ENCODE measurements around the gene LIPG. TPM values are rescaled to one million over a fixed set of nuclear protein-coding genes. Genes with fewer than 3 reads are reported as not detected.
"Not testable (repeated sequence)": the region's sequence is repeated elsewhere in the genome, so short reads cannot be mapped to it uniquely, and the experiment has no call there.

Gene LIPG
- polyA plus RNA-seq, 4 donors, result 1.9 to 33.0 (median 17.8) TPM

- no peak for DNase-seq
- H3K9me3 ChIP-seq (ENCODE audit: control insufficient read depth in 2 of 2, insufficient read depth in 1 of 2, low read depth in 1 of 2, low read length in 1 of 2), result no peaks in the 10 kb centered on the region
Observed at GRCh38 chr18:49550621-49551339, 11.1 kb upstream of the LIPG start.

GRCh38 chr18:49553003-49553402, 8.9 kb upstream of the LIPG start:
- Histone ChIP-seq H3K27ac (ENCODE audit: low read depth in 1 of 3, low read length in 2 of 3) (no peak overlapping the region), H3K4me3 (ENCODE audit: low read depth in 1 of 3, low read length in 3 of 3) (no peak overlapping the region), H3K36me3 (ENCODE audit: control insufficient read depth in 3 of 3, insufficient read depth in 2 of 3, low read depth in 1 of 3, low read length in 3 of 3) (no peaks in the 10 kb centered on the region), H3K9me3 (ENCODE audit: control insufficient read depth in 2 of 2, insufficient read depth in 1 of 2, low read depth in 1 of 2, low read length in 1 of 2) (no peaks in the 10 kb centered on the region), H3K27me3 (ENCODE audit: control insufficient read depth in 3 of 3, insufficient read depth in 3 of 3, low read length in 3 of 3) (no peaks in the 10 kb centered on the region), H3K4me1 (ENCODE audit: control insufficient read depth in 3 of 3, insufficient read depth in 2 of 3, low read depth in 1 of 3, low read length in 2 of 3) (no peaks in the 10 kb centered on the region)
- DNase-seq (no peak), FAIRE-seq (no peak)
- WGBS, 3 donors, result 72 to 90% (median 86%) methylated on average over 4 of the region's 4 CpGs

More at GRCh38 chr18:49550621-49551339, 11.1 kb upstream of the LIPG start:
- no peaks in the 10 kb centered on the region for H3K36me3 ChIP-seq (ENCODE audit: control insufficient read depth in 3 of 3, insufficient read depth in 2 of 3, low read depth in 1 of 3, low read length in 3 of 3)
- H3K4me1 ChIP-seq (ENCODE audit: control insufficient read depth in 3 of 3, insufficient read depth in 2 of 3, low read depth in 1 of 3, low read length in 2 of 3), result no peaks in the 10 kb centered on the region
- no peak for FAIRE-seq
- no peaks in the 10 kb centered on the region for H3K27me3 ChIP-seq (ENCODE audit: control insufficient read depth in 3 of 3, insufficient read depth in 3 of 3, low read length in 3 of 3)
- no peak overlapping the region for H3K4me3 ChIP-seq (ENCODE audit: low read depth in 1 of 3, low read length in 3 of 3)
- WGBS, 3 donors, result 91 to 93% (median 93%) methylated on average over 6 of the region's 6 CpGs
- H3K27ac ChIP-seq (ENCODE audit: low read depth in 1 of 3, low read length in 2 of 3), result no peak overlapping the region

GRCh38 chr18:49555641-49556040, 6.2 kb upstream of the LIPG start:
- Histone ChIP-seq H3K4me1 (ENCODE audit: control insufficient read depth in 3 of 3, insufficient read depth in 2 of 3, low read depth in 1 of 3, low read length in 2 of 3) (peaks cover 0 to 5% (median 0%) of the 10 kb centered on the region in 3 donors), H3K27me3 (ENCODE audit: control insufficient read depth in 3 of 3, insufficient read depth in 3 of 3, low read length in 3 of 3) (no peaks in the 10 kb centered on the region), H3K9me3 (ENCODE audit: control insufficient read depth in 2 of 2, insufficient read depth in 1 of 2, low read depth in 1 of 2, low read length in 1 of 2) (no peaks in the 10 kb centered on the region), H3K27ac (ENCODE audit: low read depth in 1 of 3, low read length in 2 of 3) (no peak overlapping the region), H3K36me3 (ENCODE audit: control insufficient read depth in 3 of 3, insufficient read depth in 2 of 3, low read depth in 1 of 3, low read length in 3 of 3) (no peaks in the 10 kb centered on the region), H3K4me3 (ENCODE audit: low read depth in 1 of 3, low read length in 3 of 3) (no peak overlapping the region)
- no peak for FAIRE-seq
- WGBS, 3 donors, result 83 to 87% (median 86%) methylated on average over 4 of the region's 4 CpGs
- DNase-seq, result no peak

- FAIRE-seq (no peak), DNase-seq (no peak)
- H3K4me1 ChIP-seq (ENCODE audit: control insufficient read depth in 3 of 3, insufficient read depth in 2 of 3, low read depth in 1 of 3, low read length in 2 of 3), result peaks cover 0 to 9% (median 0%) of the 10 kb centered on the region in 3 donors
- no peaks in the 10 kb centered on the region for H3K9me3 ChIP-seq (ENCODE audit: control insufficient read depth in 2 of 2, insufficient read depth in 1 of 2, low read depth in 1 of 2, low read length in 1 of 2)
- peaks cover 0 to 11% (median 6%) of the 10 kb centered on the region in 3 donors for H3K27me3 ChIP-seq (ENCODE audit: control insufficient read depth in 3 of 3, insufficient read depth in 3 of 3, low read length in 3 of 3)
- WGBS, 3 donors, result 78 to 82% (median 79%) methylated on average over 3 of the region's 3 CpGs
- no peak overlapping the region for H3K4me3 ChIP-seq (ENCODE audit: low read depth in 1 of 3, low read length in 3 of 3)
- H3K36me3 ChIP-seq (ENCODE audit: control insufficient read depth in 3 of 3, insufficient read depth in 2 of 3, low read depth in 1 of 3, low read length in 3 of 3), result no peaks in the 10 kb centered on the region
- no peak overlapping the region for H3K27ac ChIP-seq (ENCODE audit: low read depth in 1 of 3, low read length in 2 of 3)
Observed at GRCh38 chr18:49558356-49558755, 3.5 kb upstream of the LIPG start.

- H3K36me3 ChIP-seq (ENCODE audit: control insufficient read depth in 3 of 3, insufficient read depth in 2 of 3, low read depth in 1 of 3, low read length in 3 of 3); H3K27ac ChIP-seq (ENCODE audit: low read depth in 1 of 3, low read length in 2 of 3); FAIRE-seq; H3K9me3 ChIP-seq (ENCODE audit: control insufficient read depth in 2 of 2, insufficient read depth in 1 of 2, low read depth in 1 of 2, low read length in 1 of 2); H3K4me3 ChIP-seq (ENCODE audit: low read depth in 1 of 3, low read length in 3 of 3): not testable (repeated sequence)
- Histone ChIP-seq H3K4me1 (ENCODE audit: control insufficient read depth in 3 of 3, insufficient read depth in 2 of 3, low read depth in 1 of 3, low read length in 2 of 3) (peaks cover 3 to 13% (median 4%) of the 10 kb centered on the region in 3 donors), H3K27me3 (ENCODE audit: control insufficient read depth in 3 of 3, insufficient read depth in 3 of 3, low read length in 3 of 3) (peaks cover 0 to 11% (median 6%) of the 10 kb centered on the region in 3 donors)
- 45 to 72% (median 61%) methylated on average over 16 of the region's 16 CpGs for WGBS, 3 donors
- peak; percentile 48 to 55 for DNase-seq
Observed at GRCh38 chr18:49559326-49559931, 2.4 kb upstream of the LIPG start.

GRCh38 chr18:49560277-49560623, 1.6 kb upstream of the LIPG start:
- Histone ChIP-seq H3K4me3 (ENCODE audit: low read depth in 1 of 3, low read length in 3 of 3) (peak overlapping the region in 1 of 3 donors; percentile 82), H3K4me1 (ENCODE audit: control insufficient read depth in 3 of 3, insufficient read depth in 2 of 3, low read depth in 1 of 3, low read length in 2 of 3) (peaks cover 3 to 16% (median 4%) of the 10 kb centered on the region in 3 donors), H3K36me3 (ENCODE audit: control insufficient read depth in 3 of 3, insufficient read depth in 2 of 3, low read depth in 1 of 3, low read length in 3 of 3) (peaks cover 0 to 2% (median 0%) of the 10 kb centered on the region in 3 donors), H3K9me3 (ENCODE audit: control insufficient read depth in 2 of 2, insufficient read depth in 1 of 2, low read depth in 1 of 2, low read length in 1 of 2) (no peaks in the 10 kb centered on the region), H3K27ac (ENCODE audit: low read depth in 1 of 3, low read length in 2 of 3) (peak overlapping the region in 1 of 3 donors; percentile 66), H3K27me3 (ENCODE audit: control insufficient read depth in 3 of 3, insufficient read depth in 3 of 3, low read length in 3 of 3) (peaks cover 0 to 11% (median 6%) of the 10 kb centered on the region in 3 donors)
- no peak for DNase-seq
- WGBS, 3 donors, result 4 to 12% (median 6%) methylated on average over 3 of the region's 3 CpGs
- FAIRE-seq, result no peak

- WGBS, 3 donors, result 1 to 3% (median 2%) methylated on average over 46 of the region's 46 CpGs
- no peaks in the 10 kb centered on the region for H3K9me3 ChIP-seq (ENCODE audit: control insufficient read depth in 2 of 2, insufficient read depth in 1 of 2, low read depth in 1 of 2, low read length in 1 of 2)
- FAIRE-seq, result no peak
- H3K4me3 ChIP-seq (ENCODE audit: low read depth in 1 of 3, low read length in 3 of 3), result peak overlapping the region; percentile 30 to 82 (median 64)
- peaks cover 0 to 7% (median 0%) of the 10 kb centered on the region in 3 donors for H3K36me3 ChIP-seq (ENCODE audit: control insufficient read depth in 3 of 3, insufficient read depth in 2 of 3, low read depth in 1 of 3, low read length in 3 of 3)
- H3K27ac ChIP-seq (ENCODE audit: low read depth in 1 of 3, low read length in 2 of 3), result peak overlapping the region in 2 of 3 donors; percentile 50 to 66
- H3K4me1 ChIP-seq (ENCODE audit: control insufficient read depth in 3 of 3, insufficient read depth in 2 of 3, low read depth in 1 of 3, low read length in 2 of 3), result peaks cover 3 to 21% (median 4%) of the 10 kb centered on the region in 3 donors
- DNase-seq, result peak; percentile 72 to 81
- peaks cover 0 to 11% (median 6%) of the 10 kb centered on the region in 3 donors for H3K27me3 ChIP-seq (ENCODE audit: control insufficient read depth in 3 of 3, insufficient read depth in 3 of 3, low read length in 3 of 3)
Observed at GRCh38 chr18:49560624-49561288, 1.1 kb upstream of the LIPG start.

GRCh38 chr18:49562481-49563129, 748 bp downstream of the LIPG start:
- peaks cover 3 to 24% (median 4%) of the 10 kb centered on the region in 3 donors for H3K4me1 ChIP-seq (ENCODE audit: control insufficient read depth in 3 of 3, insufficient read depth in 2 of 3, low read depth in 1 of 3, low read length in 2 of 3)
- peaks cover 0 to 22% (median 0%) of the 10 kb centered on the region in 3 donors for H3K36me3 ChIP-seq (ENCODE audit: control insufficient read depth in 3 of 3, insufficient read depth in 2 of 3, low read depth in 1 of 3, low read length in 3 of 3)
- H3K9me3 ChIP-seq (ENCODE audit: control insufficient read depth in 2 of 2, insufficient read depth in 1 of 2, low read depth in 1 of 2, low read length in 1 of 2), result no peaks in the 10 kb centered on the region
- H3K27ac ChIP-seq (ENCODE audit: low read depth in 1 of 3, low read length in 2 of 3), result peak overlapping the region in 2 of 3 donors; percentile 28 to 73
- H3K4me3 ChIP-seq (ENCODE audit: low read depth in 1 of 3, low read length in 3 of 3), result peak overlapping the region; percentile 33 to 82 (median 64)
- FAIRE-seq (no peak), DNase-seq (peak; percentile 53 to 57)
- peaks cover 0 to 11% (median 6%) of the 10 kb centered on the region in 3 donors for H3K27me3 ChIP-seq (ENCODE audit: control insufficient read depth in 3 of 3, insufficient read depth in 3 of 3, low read length in 3 of 3)
- 7 to 35% (median 22%) methylated on average over 11 of the region's 11 CpGs for WGBS, 3 donors

Measured in small intestine (tissue), 7 donors.